HepG2 (cell line): Measurements from ENCODE around the gene SYCE1L. TPM values are rescaled to one million over a fixed set of nuclear protein-coding genes. Genes with fewer than 3 reads are reported as not detected.

ENCODE experiments used
- ATAC-seq: fragments of 200-7000 bp; cut with Tn5 transposase; 3 replicates; pipeline ENCODE4 v1.9.1; 2020; ENCODE audit warnings: mild to moderate bottlenecking, moderate library complexity
- BruUV-seq: library from RNA; stranded (reverse); fragments of 400-500 nt; replicated peaks from 2 replicates; lab custom pipeline; 2021; lab: Mats Ljungman, UMichigan
- CTCF ChIA-PET: fragments of 300-600 bp; formaldehyde crosslinking; extraction: SDS; loops from one replicate; lab custom pipeline; 2021; ENCODE audit warnings: low total read pairs, inconsistent platforms, low intra/inter-chr PET ratio; lab: Yijun Ruan, JAX
- POLR2A ChIA-PET: fragments of 350-600 bp; sonication (Branson Sonifier 250); formaldehyde crosslinking; loops from one replicate; lab custom pipeline; 2020; ENCODE audit warnings: antibody characterized with exemption, inconsistent platforms; lab: Yijun Ruan, JAX
- DNase-seq: peaks from one replicate; pipeline ENCODE4 v3.0.0-alpha.2; 2015; ENCODE audit warnings: low spot score
- FAIRE-seq: peaks from 3 replicates; lab custom pipeline; 2011; peaks lifted over from hg19 to GRCh38; lab: Jason Lieb, UNC
- H2AFZ ChIP-seq: one replicate; pipeline ENCODE4 v1.6.1; 2011; ENCODE audit warnings: low read length, inconsistent platforms
- H3K27ac ChIP-seq: fragments of 300-600 bp; 3 replicates; pipeline ENCODE4 v1.8.0; 2011; ENCODE audit warnings: mixed run types, mild to moderate bottlenecking, mixed read lengths, low read length, inconsistent platforms; ENCODE audit not compliant: insufficient read depth; ENCODE audit errors: extremely low read length
- H3K27me3 ChIP-seq, 2 experiments: fragments of 200-600 bp in 1 of 2; 2 replicates in 1 of 2; 3 replicates in 1 of 2; pipeline versions ENCODE4 v1.6.0 to v1.8.0; 2011; ENCODE audit warnings: low read length in 2 of 2, mild to moderate bottlenecking in 2 of 2, moderate library complexity in 2 of 2, inconsistent platforms in 1 of 2; ENCODE audit not compliant: insufficient read depth in 2 of 2, control insufficient read depth in 1 of 2
- H3K36me3 ChIP-seq, 2 experiments: fragments of 200-600 bp in 1 of 2; replicated peaks in 1 of 2; 2 replicates in 1 of 2; 3 replicates in 1 of 2; pipeline versions ENCODE4 v1.5.1 to v1.8.0; 2011; ENCODE audit warnings: low read length in 2 of 2, inconsistent platforms in 1 of 2; ENCODE audit not compliant: insufficient read depth in 2 of 2, control insufficient read depth in 1 of 2
- H3K4me1 ChIP-seq: 2 replicates; pipeline ENCODE4 v1.5.1; 2012; ENCODE audit warnings: low read length, inconsistent platforms; ENCODE audit not compliant: insufficient read depth
- H3K4me2 ChIP-seq: 2 replicates; pipeline ENCODE4 v1.6.0; 2011; ENCODE audit warnings: low read depth, low read length, inconsistent platforms
- H3K4me3 ChIP-seq, 3 experiments: fragments of 200-600 bp in 1 of 3; sonication (generic), shearing (Covaris generic) in 1 of 3; replicated peaks in 1 of 3; 2 replicates each; pipeline ENCODE4 v1.5.1; 2011 to 2016; ENCODE audit warnings: low read length in 3 of 3, inconsistent platforms in 2 of 3, low read depth in 2 of 3, mild to moderate bottlenecking in 2 of 3, control low read depth in 1 of 3, mixed read lengths in 1 of 3; ENCODE audit not compliant: insufficient read depth in 1 of 3
- H3K79me2 ChIP-seq: one replicate; pipeline ENCODE4 v1.6.1; 2011; ENCODE audit warnings: low read length, inconsistent platforms; ENCODE audit not compliant: insufficient read depth
- H3K9ac ChIP-seq: 2 replicates; pipeline ENCODE4 v1.6.0; 2011; ENCODE audit warnings: mild to moderate bottlenecking, low read depth, low read length, inconsistent platforms; ENCODE audit not compliant: insufficient read depth
- H3K9me3 ChIP-seq: 2 replicates; pipeline ENCODE4 v1.5.1; 2012; ENCODE audit warnings: mild to moderate bottlenecking, low read length
- H4K20me1 ChIP-seq: 2 replicates; pipeline ENCODE4 v1.6.0; 2011; ENCODE audit warnings: inconsistent platforms, mild to moderate bottlenecking, low read length, moderate library complexity; ENCODE audit not compliant: insufficient read depth
- ADNP ChIP-seq: sonication (generic); formaldehyde crosslinking; IDR thresholded peaks from 2 replicates; pipeline ENCODE4 v1.4.0; 2020; ENCODE audit warnings: missing genetic modification reagents
- CBFB ChIP-seq: sonication (generic); formaldehyde crosslinking; IDR thresholded peaks from 2 replicates; pipeline ENCODE4 v1.4.0; 2020; ENCODE audit warnings: missing genetic modification reagents
- KDM1A ChIP-seq: IDR thresholded peaks from 2 replicates; pipeline ENCODE4 v1.6.1; 2016; ENCODE audit warnings: missing compliant biosample characterization
- KLF15 ChIP-seq: sonication (generic); formaldehyde crosslinking; IDR thresholded peaks from 2 replicates; pipeline ENCODE4 v1.8.1; 2023; ENCODE audit warnings: borderline replicate concordance, mild to moderate bottlenecking, inconsistent platforms, missing genetic modification reagents, mixed read lengths
- KLF16 ChIP-seq, 2 experiments: sonication (generic) in 1 of 2; formaldehyde crosslinking in 1 of 2; IDR thresholded peaks; 2 replicates each; pipeline versions ENCODE4 v1.6.1 to v1.8.0; 2016 to 2023; ENCODE audit warnings: missing genetic modification reagents in 2 of 2, missing compliant biosample characterization in 1 of 2
- MTF1 ChIP-seq: sonication (generic); formaldehyde crosslinking; IDR thresholded peaks from 2 replicates; pipeline ENCODE4 v1.5.0; 2020; ENCODE audit warnings: missing genetic modification reagents
- NFKBIZ ChIP-seq: IDR thresholded peaks from 2 replicates; pipeline ENCODE4 v1.6.1; 2018; ENCODE audit warnings: missing genetic modification reagents, missing compliant biosample characterization
- NONO ChIP-seq, 2 experiments: fragments of 450-650 bp in 1 of 2; sonication (generic) in 1 of 2; formaldehyde crosslinking in 1 of 2; IDR thresholded peaks in 1 of 2; conservative IDR thresholded peaks in 1 of 2; 2 replicates each; pipeline versions ENCODE4 v1.6.1 to v1.8.0; 2017 to 2022; ENCODE audit warnings: mild to moderate bottlenecking in 1 of 2, missing genetic modification reagents in 1 of 2, moderate library complexity in 1 of 2
- NRL ChIP-seq: sonication (generic); formaldehyde crosslinking; IDR thresholded peaks from 2 replicates; pipeline ENCODE4 v1.5.0; 2020; ENCODE audit warnings: missing genetic modification reagents, mild to moderate bottlenecking, moderate library complexity, borderline replicate concordance
- PBX2 ChIP-seq: IDR thresholded peaks from 2 replicates; pipeline ENCODE4 v1.6.1; 2016; ENCODE audit warnings: control low read depth
- POLR2AphosphoS5 ChIP-seq: IDR thresholded peaks from 2 replicates; pipeline ENCODE4 v1.6.1; 2012; ENCODE audit warnings: low read depth, low read length
- SETDB1 ChIP-seq: sonication (generic); formaldehyde crosslinking; IDR thresholded peaks from 2 replicates; pipeline ENCODE4 v1.5.1; 2020; ENCODE audit warnings: missing genetic modification reagents, mild to moderate bottlenecking, borderline replicate concordance
- TBX3 ChIP-seq: fragments of 450-650 bp; IDR thresholded peaks from 2 replicates; pipeline ENCODE4 v1.6.1; 2017; ENCODE audit warnings: antibody characterized with exemption, mild to moderate bottlenecking, inconsistent platforms, borderline replicate concordance
- ZNF280D ChIP-seq: sonication (generic); formaldehyde crosslinking; IDR thresholded peaks from 2 replicates; pipeline ENCODE4 v1.5.1; 2020; ENCODE audit warnings: mild to moderate bottlenecking, missing genetic modification reagents
- ZNF781 ChIP-seq: sonication (generic); formaldehyde crosslinking; IDR thresholded peaks from 2 replicates; pipeline ENCODE4 v1.5.1; 2020; ENCODE audit warnings: borderline replicate concordance, mild to moderate bottlenecking, missing genetic modification reagents; ENCODE audit errors: not compliant biosample characterization
- WGBS: methylation state at CpG from one replicate; pipeline ENCODE4 v1.1.6; 2017; ENCODE audit warnings: low lambda C conversion rate; 5-methylcytosine and 5-hydroxymethylcytosine counted together
- in situ Hi-C: cut with HindIII; loops from 2 replicates; pipeline ENCODE4 v1.10.0; 2017; ENCODE audit warnings: low pct_unique_long_range_greater_than_20kb; ENCODE audit not compliant: extremely low pct_ligation_motif_present
- intact Hi-C: fragments of 100-400 bp; cut with micrococcal nuclease; formaldehyde crosslinking; loops from one replicate; pipeline ENCODE4 v1.10.0; 2022; ENCODE audit not compliant: unreplicated experiment
- polyA plus RNA-seq, 8 experiments: library from polyadenylated mRNA; depleted of rRNA in 3 of 8; stranded (reverse) in 7 of 8; unstranded in 1 of 8; fragments of >200 nt; fragmentation: Illumina TruSeq in 4 of 8; extraction: Trizol in 4 of 8; gene quantifications; 2 replicates each; pipeline versions ENCODE4 v1.2.1 to v1.2.3, GENCODE V29; 2011 to 2016; ENCODE audit warnings: low read depth in 4 of 8, missing spikeins in 1 of 8, mixed read lengths in 1 of 8; ENCODE audit not compliant: insufficient read depth in 1 of 8
- total RNA-seq, 5 experiments: library from RNA; depleted of rRNA; stranded (reverse); fragments of >200 nt; fragmentation: Illumina TruSeq; extraction: Trizol; gene quantifications; 2 replicates each; pipeline ENCODE4 v1.2.3, GENCODE V29; 2016; ENCODE audit warnings: low read depth in 1 of 5
- TF ChIP-seq, protein P1 (sequence below): sonication (generic); formaldehyde crosslinking; IDR thresholded peaks from 2 replicates; pipeline ENCODE4 v1.4.0; 2020; ENCODE audit warnings: missing genetic modification reagents, mild to moderate bottlenecking, borderline replicate concordance

SYCE1L gene
- total and polyA plus RNA-seq, 2 of the 13 experiments (the other 11 are each of a cell fraction or from before 2014, with no cell fraction given) = 0.22 TPM; not detected in 1

DNA sequence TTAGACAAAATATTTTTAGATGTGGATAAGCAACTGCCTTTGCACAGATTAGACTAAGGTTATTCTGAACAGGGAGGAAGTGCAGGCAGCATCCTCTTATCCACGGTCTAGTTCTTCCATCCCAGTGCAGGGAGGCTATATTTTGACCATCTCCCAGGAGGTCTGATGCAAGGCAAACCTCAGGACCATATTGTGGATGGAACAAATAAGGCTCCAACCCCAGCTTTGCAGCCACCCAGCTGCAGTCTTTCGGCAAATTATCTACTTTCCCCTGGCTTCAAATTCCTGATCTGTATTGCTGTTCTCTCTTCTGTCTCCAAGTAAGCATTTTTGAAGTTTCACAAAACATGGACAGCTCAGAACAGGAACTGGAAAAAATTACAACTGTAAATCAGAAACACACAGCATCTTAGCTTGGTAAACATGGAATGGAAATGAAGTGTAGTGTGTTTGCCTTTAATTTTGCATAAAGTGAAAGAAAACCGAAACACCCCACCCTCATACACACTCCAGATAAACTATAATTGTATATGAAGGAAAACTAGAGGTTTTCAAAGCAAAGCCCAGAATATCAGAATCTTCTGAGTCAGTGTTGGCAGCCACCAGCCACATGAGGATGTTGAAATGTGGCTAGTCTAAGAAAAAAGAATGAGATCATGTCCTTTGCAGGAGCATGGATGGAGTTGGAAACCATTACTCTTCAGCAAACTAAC lies 41.7 kb upstream of the SYCE1L start (continued):
- TF ChIP-seq TBX3 = no peak

- intact Hi-C loops = no loop called here
- no peaks in the 10 kb centered on the region for H3K9me3 ChIP-seq
- no peak overlapping the region for H3K9ac ChIP-seq
- no peak overlapping the region for H3K4me3 ChIP-seq
- ChIA-PET CTCF (no interaction called here), POLR2A (no interaction called here)
- H2AFZ ChIP-seq = no peak overlapping the region
- no peaks in the 10 kb centered on the region for H3K36me3 ChIP-seq
- no peaks in the 10 kb centered on the region for H3K79me2 ChIP-seq
- no peak for ATAC-seq
- no peak overlapping the region for H3K4me2 ChIP-seq
- H3K4me1 ChIP-seq = no peaks in the 10 kb centered on the region
- H3K27me3 ChIP-seq = peaks cover 0 to 5% of the 10 kb centered on the region in 2 experiments; a peak in 2 of 5 replicates
- no peak for FAIRE-seq
- H4K20me1 ChIP-seq = no peaks in the 10 kb centered on the region
- no peak overlapping the region for H3K27ac ChIP-seq
- no TSS peak for BruUV-seq
- no peak for DNase-seq
- 22% methylated on average over 6 of the region's 6 CpGs for WGBS
- in situ Hi-C loops = loop anchor here (25.0 kb wide), 2 partner anchors 496 to 871 kb away; partner anchors contain the start of gene CNTNAP4
- TF ChIP-seq KLF16 (CRISPR knock-in tag; IDR thresholded peaks at IDR 0.05) (no peak), ADNP (no peak), MTF1 (no peak), NFKBIZ (CRISPR knock-in tag) (no peak), POLR2AphosphoS5 (no peak), KLF15 (no peak), CBFB (no peak), PBX2 (no peak), NONO (IDR thresholded peaks at IDR 0.05) (no peak), NONO (CRISPR knock-in tag; conservative IDR thresholded peaks at IDR 0.05) (no peak), NRL (CRISPR knock-in tag) (no peak), ZNF280D (CRISPR knock-in tag) (no peak), SETDB1 (CRISPR knock-in tag) (no peak), ZNF781 (CRISPR knock-in tag) (no peak), KDM1A (CRISPR knock-in tag) (no peak)
- TF ChIP-seq, protein P1, sequence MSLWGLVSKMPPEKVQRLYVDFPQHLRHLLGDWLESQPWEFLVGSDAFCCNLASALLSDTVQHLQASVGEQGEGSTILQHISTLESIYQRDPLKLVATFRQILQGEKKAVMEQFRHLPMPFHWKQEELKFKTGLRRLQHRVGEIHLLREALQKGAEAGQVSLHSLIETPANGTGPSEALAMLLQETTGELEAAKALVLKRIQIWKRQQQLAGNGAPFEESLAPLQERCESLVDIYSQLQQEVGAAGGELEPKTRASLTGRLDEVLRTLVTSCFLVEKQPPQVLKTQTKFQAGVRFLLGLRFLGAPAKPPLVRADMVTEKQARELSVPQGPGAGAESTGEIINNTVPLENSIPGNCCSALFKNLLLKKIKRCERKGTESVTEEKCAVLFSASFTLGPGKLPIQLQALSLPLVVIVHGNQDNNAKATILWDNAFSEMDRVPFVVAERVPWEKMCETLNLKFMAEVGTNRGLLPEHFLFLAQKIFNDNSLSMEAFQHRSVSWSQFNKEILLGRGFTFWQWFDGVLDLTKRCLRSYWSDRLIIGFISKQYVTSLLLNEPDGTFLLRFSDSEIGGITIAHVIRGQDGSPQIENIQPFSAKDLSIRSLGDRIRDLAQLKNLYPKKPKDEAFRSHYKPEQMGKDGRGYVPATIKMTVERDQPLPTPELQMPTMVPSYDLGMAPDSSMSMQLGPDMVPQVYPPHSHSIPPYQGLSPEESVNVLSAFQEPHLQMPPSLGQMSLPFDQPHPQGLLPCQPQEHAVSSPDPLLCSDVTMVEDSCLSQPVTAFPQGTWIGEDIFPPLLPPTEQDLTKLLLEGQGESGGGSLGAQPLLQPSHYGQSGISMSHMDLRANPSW = no peak
These were observed 40.9 kb upstream of the SYCE1L start for GRCh38 chr16:77158293-77158692.
